ENCODE measurements around the gene MYOCD. TPM values are rescaled to one million over a fixed set of nuclear protein-coding genes. Genes with fewer than 3 reads are reported as not detected.

Gene MYOCD
- total RNA-seq, 1 experiment from 2014 or later = not detected

DNA sequence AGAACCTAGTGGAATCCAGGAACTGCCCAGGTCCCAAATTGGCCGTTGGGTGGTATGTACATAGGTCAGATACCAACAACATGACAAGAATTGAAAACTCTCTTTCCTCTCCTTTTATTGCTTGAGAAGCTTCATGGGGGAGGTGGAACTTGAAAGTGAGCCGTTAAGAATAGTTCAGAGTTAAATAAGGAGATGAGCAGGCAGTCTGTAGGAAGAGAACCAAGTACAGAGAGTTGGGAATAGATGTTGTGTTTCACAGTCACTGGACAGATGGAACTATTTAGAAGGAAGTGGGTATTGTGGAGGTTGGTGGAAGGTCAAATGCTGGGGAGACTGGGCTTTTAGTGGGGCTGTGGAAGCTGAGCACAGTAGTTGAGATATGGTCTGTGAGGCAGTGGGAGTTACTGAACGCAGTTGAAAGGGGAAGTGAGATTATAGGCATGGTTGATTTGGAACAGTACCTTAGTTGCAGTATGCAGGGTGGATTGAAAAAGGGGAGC, 150.0 kb downstream of the MYOCD start:
- Histone ChIP-seq H3K9me3 (ENCODE audit: insufficient read depth, low read depth) (no peaks in the 10 kb centered on the region), H4K20me1 (ENCODE audit: insufficient read depth) (no peaks in the 10 kb centered on the region), H3K9me2 (ENCODE audit: insufficient read depth) (no peaks in the 10 kb centered on the region), H3K79me2 (ENCODE audit: low read depth) (no peaks in the 10 kb centered on the region), H3K4me2 (no peak overlapping the region), H3K4me3 (no peak overlapping the region), H3K27ac (no peak overlapping the region), H3F3A (ENCODE audit: insufficient read depth, low read depth) (no peaks in the 10 kb centered on the region), H3K27me3 (ENCODE audit: insufficient read depth, low read depth) (peaks cover 8% of the 10 kb centered on the region; the same call in 1 of the 2 replicates), H3K36me3 (ENCODE audit: low read depth) (no peaks in the 10 kb centered on the region), H2AFZ (no peak overlapping the region), H3K4me1 (replicated peaks; ENCODE audit: insufficient read depth) (no peaks in the 10 kb centered on the region)
- DNase-seq = no peak
- ChIA-PET POLR2A (ENCODE audit: unreplicated experiment) (interaction anchor here (0.7 kb wide), 1 partner anchor 1501 kb away, joined by 6 read pairs; no protein-coding TSS in a partner anchor), CTCF (no interaction called here)
- no peak for TF ChIP-seq EZH2 (IDR thresholded peaks at IDR 0.05; ENCODE audit: low read depth)
- TF ChIP-seq, protein P1, sequence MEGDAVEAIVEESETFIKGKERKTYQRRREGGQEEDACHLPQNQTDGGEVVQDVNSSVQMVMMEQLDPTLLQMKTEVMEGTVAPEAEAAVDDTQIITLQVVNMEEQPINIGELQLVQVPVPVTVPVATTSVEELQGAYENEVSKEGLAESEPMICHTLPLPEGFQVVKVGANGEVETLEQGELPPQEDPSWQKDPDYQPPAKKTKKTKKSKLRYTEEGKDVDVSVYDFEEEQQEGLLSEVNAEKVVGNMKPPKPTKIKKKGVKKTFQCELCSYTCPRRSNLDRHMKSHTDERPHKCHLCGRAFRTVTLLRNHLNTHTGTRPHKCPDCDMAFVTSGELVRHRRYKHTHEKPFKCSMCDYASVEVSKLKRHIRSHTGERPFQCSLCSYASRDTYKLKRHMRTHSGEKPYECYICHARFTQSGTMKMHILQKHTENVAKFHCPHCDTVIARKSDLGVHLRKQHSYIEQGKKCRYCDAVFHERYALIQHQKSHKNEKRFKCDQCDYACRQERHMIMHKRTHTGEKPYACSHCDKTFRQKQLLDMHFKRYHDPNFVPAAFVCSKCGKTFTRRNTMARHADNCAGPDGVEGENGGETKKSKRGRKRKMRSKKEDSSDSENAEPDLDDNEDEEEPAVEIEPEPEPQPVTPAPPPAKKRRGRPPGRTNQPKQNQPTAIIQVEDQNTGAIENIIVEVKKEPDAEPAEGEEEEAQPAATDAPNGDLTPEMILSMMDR (conservative IDR thresholded peaks at IDR 0.05) = no peak
- intact Hi-C loops (cut with micrococcal nuclease; ENCODE audit: unreplicated experiment) = no loop called here
- no TSS peak for BruUV-seq (replicated peaks)

Other genes starting within 250 kb of the MYOCD start
- not detected in 2 replicates for gene ARHGAP44, start 123.6 kb downstream of the MYOCD start, total RNA-seq (2021)